HK-2 (cell line): ENCODE data around the gene MAP4K4.

ENCODE experiments used
- DNase-seq: peaks from one replicate; pipeline ENCODE4 v3.0.0-alpha.2; 2018; ENCODE audit not compliant: unreplicated experiment

Gene MAP4K4

DNA sequence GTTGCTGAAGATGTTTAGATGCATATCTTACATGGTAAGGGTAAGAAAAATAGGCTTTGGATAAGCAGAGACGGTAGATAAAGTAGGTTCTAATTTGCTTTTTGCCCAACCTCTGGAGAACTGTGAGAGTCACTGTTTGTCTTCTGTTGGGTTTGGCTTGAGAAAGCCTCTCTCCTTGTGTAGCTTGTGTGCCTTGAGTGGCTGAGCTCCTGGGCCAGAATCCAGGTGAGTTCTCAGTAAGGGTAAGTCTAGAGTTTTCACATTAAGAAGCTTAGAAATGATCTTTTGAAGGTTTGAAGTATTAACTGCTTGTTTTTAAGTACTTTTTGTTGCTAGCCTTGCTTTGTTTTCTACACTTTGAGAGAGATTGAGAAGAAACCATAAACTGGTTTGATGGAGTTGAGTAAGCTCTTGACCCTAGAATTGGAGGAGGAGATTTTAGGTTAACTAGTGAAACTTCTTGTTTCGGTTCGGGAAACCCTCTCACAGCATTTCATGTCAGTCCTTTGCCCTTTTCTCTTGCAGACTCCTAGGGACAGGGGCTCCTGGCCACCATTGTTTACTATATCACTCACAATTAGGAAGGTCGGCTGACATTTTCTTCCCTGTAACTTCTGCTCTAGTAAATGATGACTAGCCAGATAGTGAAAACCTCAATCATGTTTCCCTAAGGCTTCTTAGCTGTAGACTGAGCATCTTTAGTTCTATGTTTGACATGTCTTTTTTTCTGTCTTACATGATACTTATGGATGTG, 26.0 kb downstream of the MAP4K4 start:
- no peak for DNase-seq

DNA sequence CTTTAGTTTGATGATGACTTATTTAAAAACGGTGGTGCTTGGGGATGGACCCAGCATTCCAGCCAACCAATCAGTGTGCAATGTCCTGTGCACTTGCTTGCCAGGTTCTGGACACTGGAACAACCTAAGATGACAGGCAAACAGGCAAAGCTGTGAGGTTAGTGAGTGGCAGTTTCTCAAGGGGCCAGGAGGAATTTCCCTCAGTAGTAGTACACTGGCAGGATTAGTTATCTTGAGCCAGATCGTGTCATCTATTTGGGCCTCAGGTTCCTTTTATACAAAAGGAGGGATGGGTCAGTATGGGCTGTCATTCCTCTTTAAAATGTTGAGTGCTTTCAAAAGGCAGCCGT, 26.6 kb downstream of the MAP4K4 start:
- no peak for DNase-seq

DNA sequence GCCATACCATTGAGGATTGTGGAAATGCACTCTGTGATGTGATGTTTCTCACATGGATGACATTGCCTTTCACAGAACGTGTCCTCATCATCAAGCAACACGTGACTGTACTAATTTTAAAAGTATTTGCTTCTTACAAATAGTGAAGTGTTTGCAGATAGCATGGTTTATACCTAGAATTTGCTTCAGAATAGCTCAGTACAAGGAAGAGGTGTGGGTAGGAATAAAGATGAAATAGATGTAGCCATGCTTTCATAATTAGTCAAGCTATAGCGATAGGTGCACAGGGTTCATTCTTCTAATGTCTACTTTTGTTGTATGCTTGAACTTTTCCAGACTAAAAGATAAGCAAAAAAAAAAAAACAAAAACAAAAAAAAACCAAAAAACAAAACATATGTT, 27.5 kb downstream of the MAP4K4 start:
- DNase-seq: no peak

DNA sequence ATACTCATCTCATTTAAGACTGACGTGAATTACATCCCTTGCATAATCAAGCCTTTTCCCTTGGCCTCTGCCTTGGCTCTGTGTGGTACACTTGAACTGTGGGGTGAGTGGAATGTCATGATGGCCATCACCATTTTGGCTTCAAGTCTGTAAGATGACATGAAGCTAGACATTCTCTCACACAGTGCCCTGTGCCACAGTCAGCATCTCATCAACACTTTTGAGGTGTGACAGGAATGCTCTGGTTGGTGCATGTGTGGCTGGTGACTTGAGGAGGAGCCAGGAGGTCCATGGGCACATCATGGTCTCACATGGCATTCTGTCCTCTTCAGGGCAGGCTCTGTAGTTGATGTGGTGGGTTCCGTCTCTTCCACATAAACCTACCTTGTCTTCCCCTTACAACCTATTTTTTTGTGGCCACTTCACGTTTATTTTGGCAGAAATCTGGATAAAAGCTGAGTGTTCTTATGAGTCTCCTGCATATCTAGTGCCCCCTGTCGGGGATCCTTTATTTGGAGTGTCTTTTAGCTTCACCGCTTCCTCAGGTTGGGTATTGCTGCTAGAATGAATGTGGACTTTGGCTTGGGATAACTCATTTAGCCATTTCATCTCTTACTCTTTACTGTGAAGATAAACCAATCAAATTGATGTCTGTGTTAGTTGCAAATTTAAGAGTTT, 28.1 kb downstream of the MAP4K4 start:
- no peak for DNase-seq

DNA sequence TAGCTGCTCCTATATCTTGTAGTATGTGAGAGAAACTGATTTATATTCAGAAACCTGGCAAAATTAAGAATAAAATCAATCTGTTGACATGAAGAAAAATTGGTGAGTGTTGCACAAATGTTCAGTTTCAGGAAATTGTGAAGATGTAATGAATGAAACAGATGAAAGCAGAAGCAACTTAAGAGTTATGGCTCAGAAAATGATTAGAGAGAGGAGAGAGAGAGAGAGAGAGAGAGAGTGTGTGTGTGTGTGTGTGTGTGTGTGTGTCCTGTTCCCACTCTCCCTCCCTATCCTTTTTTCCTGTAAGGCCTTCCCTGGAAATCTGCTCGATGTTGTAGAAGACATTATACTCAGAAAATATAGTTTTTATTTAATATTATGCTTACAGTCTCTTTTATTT, 31.4 kb downstream of the MAP4K4 start:
- no peak for DNase-seq

DNA sequence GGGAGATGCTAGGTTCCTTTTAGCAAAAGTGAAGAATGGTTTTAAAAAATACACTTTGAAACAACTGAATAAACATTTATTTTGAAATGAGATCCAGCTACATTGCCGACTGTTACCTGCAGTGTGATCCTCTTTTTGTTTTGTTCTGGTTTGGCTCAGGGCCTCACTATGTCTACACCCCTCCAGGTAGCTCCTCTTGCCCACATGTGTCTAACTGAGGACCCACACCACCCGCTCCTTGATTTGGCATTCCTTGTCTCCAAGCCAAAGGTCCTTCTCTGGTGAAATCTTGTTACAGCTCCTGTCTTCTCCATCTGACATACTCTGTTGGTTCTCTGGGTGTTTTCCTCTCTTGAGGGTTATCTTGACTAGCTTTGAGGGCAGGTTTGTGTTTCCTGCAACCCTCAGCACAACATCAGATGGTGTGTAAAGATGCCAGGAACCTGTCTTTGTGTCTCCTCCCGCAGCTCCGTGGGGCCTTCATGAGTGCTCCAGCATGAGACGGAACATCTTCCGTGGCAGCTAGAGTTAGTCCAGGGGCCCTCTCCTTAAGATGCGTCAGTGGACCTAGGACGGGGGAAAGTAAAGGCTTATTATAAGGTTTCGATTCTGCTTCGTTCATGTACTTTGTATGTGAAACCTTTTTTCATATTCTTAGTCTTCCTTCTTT, 32.1 kb downstream of the MAP4K4 start:
- DNase-seq: no peak

DNA sequence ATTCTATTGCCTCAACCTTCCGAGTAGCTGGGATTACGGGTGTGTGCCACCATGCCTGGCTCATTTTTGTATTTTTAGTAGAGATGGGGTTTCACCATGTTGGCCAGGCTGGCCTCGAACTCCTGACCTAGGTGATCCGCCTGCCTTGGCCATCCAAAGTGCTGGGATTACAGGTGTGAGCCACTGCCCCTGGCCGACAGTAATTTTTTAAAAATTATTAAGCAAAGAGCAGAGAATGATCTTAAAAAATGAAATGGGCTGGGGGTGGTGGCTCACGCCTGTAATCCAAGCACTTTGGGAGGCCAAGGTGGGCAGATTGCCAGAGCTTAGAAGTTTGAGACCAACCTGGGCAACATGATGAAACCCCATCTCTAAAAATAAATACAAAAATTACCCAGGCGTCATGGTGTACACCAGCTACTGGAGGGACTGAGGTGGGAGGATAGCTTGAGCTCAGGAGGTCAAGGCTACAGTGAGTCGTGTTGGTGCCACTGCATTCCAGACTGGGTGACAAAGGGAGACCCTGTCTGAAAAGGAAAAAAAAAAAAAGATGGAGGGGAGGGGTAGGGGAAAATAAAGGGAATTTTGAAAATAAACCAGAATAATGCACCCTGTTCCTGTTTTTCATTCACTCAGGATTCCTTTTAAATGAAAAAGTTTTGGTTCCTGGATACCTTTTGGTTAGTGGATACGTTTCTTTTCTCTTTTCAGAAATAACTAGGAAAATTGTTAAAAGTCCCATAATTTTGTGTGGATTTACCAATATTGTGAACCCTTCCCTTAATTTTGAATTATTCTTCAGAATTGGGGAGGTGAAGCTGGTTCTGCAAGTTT, 33.9 kb downstream of the MAP4K4 start:
- no peak for DNase-seq

DNA sequence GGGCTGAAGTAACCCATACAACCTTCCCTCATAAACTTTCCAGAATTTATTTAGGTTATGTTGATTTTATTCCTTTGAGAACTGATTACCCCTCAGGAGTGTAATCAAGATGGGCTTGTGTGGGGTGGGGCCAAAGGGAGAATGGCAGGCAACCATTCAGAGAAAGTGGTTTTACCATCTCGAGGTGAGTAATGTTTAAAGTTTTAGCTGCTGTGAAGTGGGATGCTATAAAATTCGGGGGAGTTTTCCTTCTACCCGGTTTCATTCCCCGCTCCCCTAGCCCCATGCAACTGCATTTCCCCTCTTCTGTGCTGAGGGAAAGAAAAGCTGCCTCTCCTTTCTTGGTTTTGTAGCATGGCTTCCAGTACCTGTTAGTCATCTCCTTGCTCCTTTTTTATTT, 34.7 kb downstream of the MAP4K4 start:
- no peak for DNase-seq

DNA sequence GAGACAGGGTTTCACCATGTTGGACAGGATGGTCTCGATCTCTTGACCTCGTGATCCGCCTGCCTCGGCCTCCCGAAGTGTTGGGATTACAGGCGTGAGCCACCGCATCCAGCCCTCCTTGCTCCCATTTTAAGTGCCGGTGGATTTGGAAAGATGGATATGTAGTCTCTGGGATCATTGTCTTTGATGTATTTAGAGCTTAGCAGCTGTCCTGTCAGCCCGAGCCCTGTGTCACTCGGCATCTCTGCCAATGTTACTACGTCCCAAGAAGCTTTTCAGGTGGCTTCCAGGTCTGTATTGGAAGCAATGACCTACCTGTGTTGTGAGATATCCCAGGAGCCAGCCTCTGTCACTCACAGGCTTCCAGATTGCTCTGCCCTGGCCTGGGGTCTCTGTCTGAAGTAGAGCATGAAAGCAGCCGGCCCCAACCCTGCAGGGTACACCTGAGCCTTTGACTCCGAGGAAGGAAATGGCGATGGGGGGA, 35.3 kb downstream of the MAP4K4 start:
- no peak for DNase-seq

DNA sequence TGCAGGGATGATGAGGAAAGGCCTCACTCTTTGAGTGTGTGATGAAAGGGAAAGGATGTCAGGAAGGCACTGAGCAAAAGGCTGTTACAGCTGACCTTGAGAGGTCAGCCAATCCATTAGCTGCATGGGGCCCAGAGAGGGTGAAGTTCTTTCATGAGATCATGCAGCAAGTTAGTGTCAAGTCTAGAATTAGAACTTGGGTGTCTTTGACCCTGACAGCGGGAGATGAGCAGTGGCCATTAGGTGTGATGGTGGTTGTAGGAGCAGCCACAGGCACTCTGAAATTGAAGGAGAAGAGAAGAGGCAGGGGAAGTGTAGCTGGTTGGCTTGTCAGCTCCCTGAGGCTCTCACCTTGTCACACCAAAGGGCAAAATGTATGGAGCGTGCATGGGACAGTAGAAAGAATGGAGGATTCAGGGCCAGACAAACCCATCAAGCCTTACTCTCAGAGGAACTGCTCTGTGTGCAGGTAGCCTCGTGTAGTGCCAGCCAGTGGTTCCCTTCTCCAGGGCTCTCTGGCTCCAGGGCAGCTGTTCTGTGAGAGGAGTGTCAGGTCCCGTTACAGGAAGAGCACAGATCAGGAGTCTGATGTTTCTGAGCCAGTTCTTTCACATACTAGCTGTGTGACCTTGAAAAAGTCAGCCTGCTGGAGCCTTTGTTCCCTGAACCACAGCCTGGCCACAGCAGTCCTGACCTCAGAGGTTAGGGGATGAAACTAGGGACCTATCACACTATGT, 35.9 kb downstream of the MAP4K4 start:
- DNase-seq: no peak

DNA sequence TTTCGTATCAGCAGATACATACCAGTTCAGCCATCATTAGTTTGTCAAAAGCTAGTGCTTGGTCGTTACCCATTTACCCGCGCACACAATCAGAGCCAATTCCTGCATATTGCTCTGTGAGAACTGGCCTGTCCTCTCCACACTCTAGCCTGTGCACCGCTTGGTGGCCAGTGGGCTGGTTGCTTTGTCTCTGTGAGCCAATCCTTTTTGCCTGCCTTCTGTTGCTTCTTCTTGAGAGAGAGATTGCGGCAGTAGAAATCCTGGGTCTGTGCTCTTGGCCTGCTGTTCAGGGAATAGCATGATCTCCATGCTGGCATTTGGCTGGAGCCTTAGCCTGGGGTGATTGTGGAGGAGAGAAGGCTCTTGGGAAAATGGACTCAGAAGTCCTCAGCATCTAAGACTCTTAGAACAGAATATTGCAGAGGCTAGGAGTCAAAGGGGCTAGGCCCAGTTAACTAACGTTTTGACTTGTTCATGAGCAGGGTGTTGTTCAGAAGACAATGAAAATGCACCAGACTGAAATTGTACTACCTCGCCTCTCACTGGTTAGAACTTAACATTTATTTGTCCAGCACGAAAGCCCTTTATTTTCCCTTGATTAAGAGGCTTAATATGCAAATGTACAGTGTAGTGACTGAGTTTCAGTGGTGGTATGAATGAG, 37.1 kb downstream of the MAP4K4 start:
- DNase-seq: no peak

DNA sequence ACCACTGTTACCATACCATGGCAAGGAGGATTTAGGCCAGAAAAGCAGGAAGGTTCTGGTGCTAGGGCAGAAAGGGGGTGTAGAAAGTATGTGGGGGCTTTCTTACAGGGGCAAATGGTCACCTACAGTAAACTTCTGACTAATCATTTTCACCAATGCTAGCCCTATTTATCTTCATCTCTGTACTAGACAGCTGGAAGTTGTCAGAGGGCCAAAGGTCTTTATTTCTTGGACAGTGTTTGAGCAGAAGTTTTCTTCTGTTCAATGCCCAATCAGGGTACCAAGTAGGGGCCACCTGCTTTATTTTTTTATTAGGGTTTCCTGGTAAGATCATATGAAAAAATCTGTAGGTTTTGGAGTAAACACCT, 37.6 kb downstream of the MAP4K4 start:
- no peak for DNase-seq

DNA sequence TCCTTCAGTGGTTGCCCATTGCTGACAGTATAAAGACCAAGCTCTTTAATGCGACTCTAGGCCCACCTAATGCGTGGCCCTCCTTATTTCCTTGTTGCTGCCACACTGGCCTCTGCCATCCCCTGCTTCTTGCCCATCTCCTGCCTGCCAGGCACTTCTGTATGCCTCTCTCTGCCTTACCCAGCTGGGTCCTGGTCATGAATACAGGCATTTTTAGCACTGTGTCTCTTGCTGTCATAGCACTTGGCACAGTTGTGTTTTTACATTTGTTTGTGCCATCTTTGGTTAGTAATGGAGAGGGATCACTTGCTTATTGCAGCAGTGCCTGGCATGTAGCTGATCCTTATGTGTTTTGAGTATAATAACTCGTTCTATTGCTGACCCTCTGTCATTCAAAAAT, 38.7 kb downstream of the MAP4K4 start:
- DNase-seq: no peak

DNA sequence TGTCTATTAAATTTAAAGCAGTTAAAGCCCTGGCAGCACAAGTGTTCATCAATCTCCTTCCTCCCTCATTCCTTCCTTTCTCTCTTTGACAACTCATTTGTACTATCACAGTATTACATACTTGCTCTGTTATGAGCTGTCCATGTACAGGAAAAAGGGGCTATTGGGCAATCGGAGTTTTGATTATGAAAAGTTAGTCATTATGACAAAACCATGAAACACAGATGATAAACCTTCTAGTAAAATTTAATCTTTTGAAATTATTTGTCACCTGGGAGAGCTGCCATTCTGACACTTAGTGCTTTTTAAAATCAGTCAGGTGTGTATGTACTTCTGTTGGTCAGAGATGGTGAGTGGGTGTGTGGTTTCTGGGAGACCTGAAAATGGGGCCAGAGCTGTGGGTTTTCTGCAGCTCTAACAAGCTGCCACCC, 39.4 kb downstream of the MAP4K4 start:
- DNase-seq: no peak

DNA sequence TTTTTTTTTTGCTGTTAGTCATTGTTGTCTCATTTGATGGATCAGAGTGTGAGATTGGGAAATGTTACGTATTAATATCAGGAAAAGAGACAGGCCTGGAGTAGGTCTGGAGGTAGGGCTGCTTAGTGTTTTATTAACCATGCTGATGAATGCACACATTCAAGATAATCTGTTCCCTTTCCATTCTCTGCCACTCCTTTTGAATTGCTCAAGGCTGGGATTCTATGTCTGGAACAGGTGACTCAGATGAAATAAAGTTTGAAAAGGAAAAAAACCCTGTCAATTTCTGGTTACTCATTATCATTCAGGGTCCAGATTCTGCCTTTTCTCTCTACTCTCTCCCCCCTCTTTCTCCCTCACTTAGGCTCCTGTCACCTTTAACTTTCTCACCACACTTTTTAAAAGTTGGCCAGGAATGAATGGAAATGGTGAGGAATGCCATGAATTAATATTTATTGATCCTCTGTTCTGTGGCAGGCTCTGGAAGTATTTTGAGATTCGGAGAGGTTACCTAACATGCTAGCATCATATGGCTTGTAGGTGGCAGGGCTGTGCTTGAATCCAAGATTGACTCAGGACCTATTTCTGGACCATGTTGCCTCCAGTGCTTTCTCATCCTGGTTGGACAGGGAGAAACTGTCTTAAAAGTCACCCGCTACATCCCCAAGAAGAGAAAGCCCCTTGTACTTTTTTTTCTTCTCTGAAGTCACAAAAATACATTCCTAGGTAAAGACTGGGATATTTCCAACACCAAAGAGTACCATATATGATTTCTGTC, 40.2 kb downstream of the MAP4K4 start:
- DNase-seq: no peak

DNA sequence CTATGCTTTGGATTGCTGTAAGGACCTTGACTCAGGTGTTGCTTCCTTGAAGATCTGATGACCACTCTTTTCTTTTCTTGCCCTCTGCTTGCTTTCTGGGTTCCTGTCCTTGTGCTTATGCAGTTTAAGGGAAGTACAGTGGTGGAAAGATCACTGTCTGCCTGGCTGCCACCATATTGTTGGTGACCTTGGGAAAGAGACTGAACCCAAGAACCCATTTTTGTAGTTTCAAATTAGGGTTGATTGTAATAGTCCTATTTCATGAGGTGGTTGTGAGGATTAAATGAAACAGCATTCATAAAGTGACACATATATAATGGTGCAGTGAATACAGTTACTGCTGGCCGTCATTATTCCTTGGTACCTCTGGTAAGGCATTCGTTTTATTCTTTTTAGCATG, 41.1 kb downstream of the MAP4K4 start:
- DNase-seq: no peak

DNA sequence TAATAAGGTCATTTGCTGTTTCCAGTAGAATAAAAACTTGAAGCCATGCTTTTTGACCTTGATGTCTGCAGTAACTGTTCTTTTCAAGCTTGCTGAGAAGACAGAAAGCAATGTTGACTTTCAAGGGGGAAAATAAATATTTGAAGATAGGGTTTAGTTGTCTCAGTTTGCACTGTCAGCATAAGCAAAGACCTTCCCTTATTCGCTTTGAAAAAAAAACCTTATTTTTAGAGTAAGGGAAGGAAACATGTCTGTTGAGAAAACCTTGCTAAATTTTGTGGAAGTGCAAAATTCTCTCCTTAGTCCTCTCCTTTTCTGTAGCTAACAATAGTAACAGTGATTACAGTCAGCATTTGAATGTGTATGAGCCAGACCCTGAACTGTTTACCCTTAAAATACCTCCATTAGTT, 43.1 kb downstream of the MAP4K4 start:
- no peak for DNase-seq

DNA sequence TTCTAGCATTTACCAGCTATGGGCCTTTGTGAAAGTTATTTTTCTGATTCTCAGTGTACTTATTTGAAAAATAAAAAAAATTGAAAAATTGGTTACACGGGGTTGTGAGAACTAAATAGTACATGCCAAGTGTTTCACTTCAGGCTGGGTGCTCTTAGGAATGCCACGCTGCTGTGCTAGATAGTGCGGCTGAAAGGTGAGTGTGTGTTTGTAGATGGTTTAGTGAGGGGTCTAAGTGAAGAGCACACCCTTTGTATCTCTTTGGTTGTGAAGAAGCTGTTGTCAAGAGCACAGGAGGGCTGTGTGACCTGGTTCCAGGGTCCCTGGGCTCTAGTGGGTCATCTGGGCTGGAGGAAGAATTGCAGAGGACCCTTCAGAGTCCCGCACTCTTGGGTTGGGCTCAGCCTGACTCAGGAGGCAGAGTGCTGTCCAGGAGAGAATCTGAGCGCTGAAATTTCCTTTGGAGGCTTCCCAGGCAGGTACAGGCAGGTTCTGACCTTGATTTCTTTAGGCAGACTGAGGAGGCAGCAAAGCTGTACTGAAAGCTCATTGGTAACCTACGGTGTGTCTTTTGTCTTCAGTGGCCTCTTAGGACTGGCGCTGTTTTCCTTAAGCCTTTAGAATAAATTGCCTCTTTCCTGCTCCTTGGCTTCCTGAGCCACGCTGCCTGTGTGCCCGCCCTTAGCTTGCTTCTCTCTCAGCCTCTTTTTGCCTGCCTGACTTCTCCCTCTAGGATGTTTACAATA, 44.4 kb downstream of the MAP4K4 start:
- no peak for DNase-seq

DNA sequence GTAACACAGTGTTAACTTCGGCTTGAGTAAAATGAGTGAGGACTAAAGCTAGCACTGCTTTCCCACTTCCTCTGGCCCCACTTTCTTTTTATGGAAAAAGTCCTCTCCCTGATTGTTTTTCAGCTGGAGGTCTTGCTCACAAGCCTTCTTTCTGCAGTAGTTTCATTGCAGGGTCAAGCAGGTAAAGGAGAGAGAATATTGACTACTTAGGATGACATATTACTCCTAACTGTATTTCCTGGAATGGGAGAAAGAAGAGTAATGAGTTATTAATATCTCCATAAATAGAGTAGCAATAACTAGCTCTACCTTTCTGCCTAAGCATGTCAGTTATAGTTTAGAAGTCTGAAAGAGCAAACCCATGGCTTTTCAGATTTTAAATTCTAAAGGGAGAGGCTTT, 45.0 kb downstream of the MAP4K4 start:
- DNase-seq: no peak
